Natural killer cell (primary cell): ENCODE results near the gene EPS15. TPM values are rescaled to one million over a fixed set of nuclear protein-coding genes. Genes with fewer than 3 reads are reported as not detected.

Experiments used
- ATAC-seq, 3 donors: fragments of 150-1000 bp in 2 of 3; fragments of 200-7000 bp in 1 of 3; cut with Tn5 transposase; 1 replicate in 1 of 3; 2 replicates in 2 of 3; pipeline ENCODE4 v1.10.0; 2021; ENCODE audit warnings: mild to moderate bottlenecking in 2 of 3, moderate library complexity in 2 of 3
- DNase-seq, 2 donors: peaks; one replicate each; pipeline versions ENCODE4 v3.0.0 to v3.0.0-alpha.2; 2013 to 2021; ENCODE audit warnings: mixed read lengths in 1 of 2
- H3K27ac ChIP-seq: one replicate; pipeline ENCODE4 v1.5.1; 2013; ENCODE audit warnings: mild to moderate bottlenecking, low read length
- H3K27me3 ChIP-seq: one replicate; pipeline ENCODE4 v1.6.1; 2013; ENCODE audit warnings: low read length; ENCODE audit not compliant: control insufficient read depth, insufficient read depth
- H3K36me3 ChIP-seq: one replicate; pipeline ENCODE4 v1.6.1; 2013; ENCODE audit warnings: low read length; ENCODE audit not compliant: control insufficient read depth, insufficient read depth
- H3K4me1 ChIP-seq: one replicate; pipeline ENCODE4 v1.6.1; 2013; ENCODE audit warnings: low read length; ENCODE audit not compliant: control insufficient read depth, insufficient read depth
- H3K4me3 ChIP-seq: one replicate; pipeline ENCODE4 v1.5.1; 2013; ENCODE audit warnings: low read length
- H3K9me3 ChIP-seq: one replicate; pipeline ENCODE4 v1.6.1; 2013; ENCODE audit warnings: low read length; ENCODE audit not compliant: control insufficient read depth, insufficient read depth
- H3K27ac Mint-ChIP-seq, 2 donors: one replicate each; pipeline ENCODE4 v1.8.0; 2022; ENCODE audit warnings: mild to moderate bottlenecking in 2 of 2, mixed read lengths in 2 of 2, moderate library complexity in 1 of 2
- H3K27me3 Mint-ChIP-seq, 2 donors: one replicate each; pipeline ENCODE4 v1.8.0; 2022; ENCODE audit warnings: low read depth in 2 of 2, mixed read lengths in 2 of 2
- H3K36me3 Mint-ChIP-seq: one replicate; pipeline ENCODE4 v1.8.0; 2022; ENCODE audit warnings: mixed read lengths
- H3K4me1 Mint-ChIP-seq, 2 donors: one replicate each; pipeline ENCODE4 v1.8.0; 2022; ENCODE audit warnings: mixed read lengths in 2 of 2
- H3K4me3 Mint-ChIP-seq: one replicate; pipeline ENCODE4 v1.8.0; 2022; ENCODE audit warnings: mild to moderate bottlenecking, moderate library complexity, mixed read lengths
- H3K9me3 Mint-ChIP-seq, 2 donors: one replicate each; pipeline ENCODE4 v1.8.0; 2022; ENCODE audit warnings: mixed read lengths in 2 of 2
- WGBS: methylation state at CpG from one replicate; pipeline ENCODE4 v1.1.7; 2013; ENCODE audit warnings: missing lambda C conversion rate; ENCODE audit not compliant: insufficient coverage; 5-methylcytosine and 5-hydroxymethylcytosine counted together
- intact Hi-C: fragments of 100-400 bp; cut with micrococcal nuclease; formaldehyde crosslinking; loops from one replicate; pipeline ENCODE4 v1.14.2; 2022
- total RNA-seq, 4 donors: library from RNA; stranded (reverse); fragments of 120-200 nt in 1 of 4; gene quantifications; one replicate each; pipeline versions ENCODE4 v1.2.3 to v1.2.4, GENCODE V29; 2013 to 2022
- TF ChIP-seq, protein P1 (sequence below): fragments of 200-600 bp; IDR thresholded peaks from one replicate; pipeline ENCODE4 v1.8.0; 2022; ENCODE audit warnings: antibody characterized with exemption

The EPS15 gene
- total RNA-seq, 3 donors from 2014 or later (not counting 1 experiment from before 2014, with no cell fraction given): 92.7 to 127 (median 93.5) TPM

DNA sequence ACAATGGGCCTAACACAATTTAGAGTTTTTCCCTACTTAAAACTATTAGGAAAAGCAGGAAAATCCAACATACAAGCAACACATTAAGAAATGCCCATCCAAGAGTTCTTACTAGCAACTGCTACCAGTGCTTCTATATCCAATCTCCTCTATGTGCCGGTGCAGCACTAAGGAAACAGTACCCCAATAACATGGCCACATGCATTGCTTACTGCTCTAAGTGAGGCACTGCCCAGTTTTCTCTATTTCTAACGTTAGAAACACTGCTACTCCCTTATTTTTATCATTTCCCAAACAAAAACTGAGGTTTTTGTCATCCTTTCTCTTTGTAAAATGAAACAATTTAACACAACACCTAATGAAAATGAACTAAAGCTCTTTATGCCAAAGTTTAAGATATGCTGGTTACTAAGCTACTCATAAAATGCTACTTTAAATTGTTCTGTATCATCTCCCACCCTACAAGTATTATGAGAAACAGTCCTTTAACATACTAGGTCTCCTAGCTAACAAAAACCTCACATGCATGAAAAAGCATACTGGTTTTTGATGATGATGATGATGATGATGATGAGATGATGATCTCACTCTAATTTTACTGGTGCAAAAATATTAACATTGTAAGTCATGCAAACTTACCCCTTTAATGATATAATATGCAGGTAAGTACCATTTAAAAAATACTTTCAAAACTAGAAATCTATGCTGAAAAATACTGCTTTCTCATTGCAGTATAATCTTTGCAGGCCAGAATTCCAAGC is 98.0 kb downstream of the EPS15 start:
- WGBS: 95% methylated on average over 2 of the region's 2 CpGs

DNA sequence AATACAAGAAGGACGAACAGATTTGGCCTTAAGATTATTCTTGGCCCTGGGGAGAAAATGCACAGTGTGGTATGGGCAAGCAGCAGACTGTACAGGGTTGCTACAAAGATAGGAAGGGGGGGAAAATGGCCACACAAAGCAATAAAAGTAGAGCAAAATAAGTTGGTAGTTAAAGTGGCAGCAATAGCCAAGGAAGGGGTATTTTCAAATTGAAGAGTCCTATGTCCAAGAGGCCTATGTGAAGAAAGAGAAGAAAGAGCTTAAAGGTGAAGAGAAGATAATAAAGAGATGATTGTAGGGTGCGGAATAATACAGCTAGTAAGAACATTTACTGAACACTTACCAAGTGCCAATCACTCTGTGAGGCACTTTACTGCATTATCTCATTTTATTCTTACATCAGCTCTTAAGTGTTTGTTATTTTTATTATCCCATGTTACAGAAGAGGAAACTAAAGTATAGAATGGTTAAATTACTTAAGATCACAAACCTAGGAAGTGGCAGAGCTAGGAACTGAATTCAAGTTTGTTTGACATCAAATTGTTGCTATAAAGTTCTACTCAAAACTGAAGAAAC is 100.6 kb downstream of the EPS15 start:
- intact Hi-C loops: no loop called here
- DNase-seq (no peak), ATAC-seq (no peak)
- 96% methylated on average over 1 of the region's 2 CpGs for WGBS
- H3K27ac Mint-ChIP-seq: no peak overlapping the region
- H3K4me1 Mint-ChIP-seq: peaks cover 17 to 32% of the 10 kb centered on the region in 2 donors
- Histone ChIP-seq H3K27me3 (no peaks in the 10 kb centered on the region), H3K4me1 (no peaks in the 10 kb centered on the region), H3K27ac (no peak overlapping the region), H3K9me3 (no peaks in the 10 kb centered on the region), H3K36me3 (peaks cover 32% of the 10 kb centered on the region), H3K4me3 (no peak overlapping the region)
- TF ChIP-seq, protein P1, sequence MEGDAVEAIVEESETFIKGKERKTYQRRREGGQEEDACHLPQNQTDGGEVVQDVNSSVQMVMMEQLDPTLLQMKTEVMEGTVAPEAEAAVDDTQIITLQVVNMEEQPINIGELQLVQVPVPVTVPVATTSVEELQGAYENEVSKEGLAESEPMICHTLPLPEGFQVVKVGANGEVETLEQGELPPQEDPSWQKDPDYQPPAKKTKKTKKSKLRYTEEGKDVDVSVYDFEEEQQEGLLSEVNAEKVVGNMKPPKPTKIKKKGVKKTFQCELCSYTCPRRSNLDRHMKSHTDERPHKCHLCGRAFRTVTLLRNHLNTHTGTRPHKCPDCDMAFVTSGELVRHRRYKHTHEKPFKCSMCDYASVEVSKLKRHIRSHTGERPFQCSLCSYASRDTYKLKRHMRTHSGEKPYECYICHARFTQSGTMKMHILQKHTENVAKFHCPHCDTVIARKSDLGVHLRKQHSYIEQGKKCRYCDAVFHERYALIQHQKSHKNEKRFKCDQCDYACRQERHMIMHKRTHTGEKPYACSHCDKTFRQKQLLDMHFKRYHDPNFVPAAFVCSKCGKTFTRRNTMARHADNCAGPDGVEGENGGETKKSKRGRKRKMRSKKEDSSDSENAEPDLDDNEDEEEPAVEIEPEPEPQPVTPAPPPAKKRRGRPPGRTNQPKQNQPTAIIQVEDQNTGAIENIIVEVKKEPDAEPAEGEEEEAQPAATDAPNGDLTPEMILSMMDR: no peak
- no peak overlapping the region for H3K4me3 Mint-ChIP-seq
- peaks cover 16% of the 10 kb centered on the region for H3K36me3 Mint-ChIP-seq
- no peaks in the 10 kb centered on the region for H3K9me3 Mint-ChIP-seq
- H3K27me3 Mint-ChIP-seq: no peaks in the 10 kb centered on the region

More for the DNA sequence above, 98.0 kb downstream of the EPS15 start:
- Mint-ChIP-seq H3K9me3 (no peaks in the 10 kb centered on the region), H3K4me1 (peaks cover 18 to 33% of the 10 kb centered on the region in 2 donors), H3K27me3 (no peaks in the 10 kb centered on the region), H3K36me3 (peaks cover 19% of the 10 kb centered on the region), H3K27ac (no peak overlapping the region), H3K4me3 (no peak overlapping the region)
- Histone ChIP-seq H3K27ac (no peak overlapping the region), H3K36me3 (peaks cover 36% of the 10 kb centered on the region), H3K4me1 (no peaks in the 10 kb centered on the region), H3K27me3 (no peaks in the 10 kb centered on the region), H3K9me3 (no peaks in the 10 kb centered on the region), H3K4me3 (no peak overlapping the region)
- DNase-seq (no peak), ATAC-seq (no peak)
- intact Hi-C loops: no loop called here
- TF ChIP-seq, protein P1: no peak

DNA sequence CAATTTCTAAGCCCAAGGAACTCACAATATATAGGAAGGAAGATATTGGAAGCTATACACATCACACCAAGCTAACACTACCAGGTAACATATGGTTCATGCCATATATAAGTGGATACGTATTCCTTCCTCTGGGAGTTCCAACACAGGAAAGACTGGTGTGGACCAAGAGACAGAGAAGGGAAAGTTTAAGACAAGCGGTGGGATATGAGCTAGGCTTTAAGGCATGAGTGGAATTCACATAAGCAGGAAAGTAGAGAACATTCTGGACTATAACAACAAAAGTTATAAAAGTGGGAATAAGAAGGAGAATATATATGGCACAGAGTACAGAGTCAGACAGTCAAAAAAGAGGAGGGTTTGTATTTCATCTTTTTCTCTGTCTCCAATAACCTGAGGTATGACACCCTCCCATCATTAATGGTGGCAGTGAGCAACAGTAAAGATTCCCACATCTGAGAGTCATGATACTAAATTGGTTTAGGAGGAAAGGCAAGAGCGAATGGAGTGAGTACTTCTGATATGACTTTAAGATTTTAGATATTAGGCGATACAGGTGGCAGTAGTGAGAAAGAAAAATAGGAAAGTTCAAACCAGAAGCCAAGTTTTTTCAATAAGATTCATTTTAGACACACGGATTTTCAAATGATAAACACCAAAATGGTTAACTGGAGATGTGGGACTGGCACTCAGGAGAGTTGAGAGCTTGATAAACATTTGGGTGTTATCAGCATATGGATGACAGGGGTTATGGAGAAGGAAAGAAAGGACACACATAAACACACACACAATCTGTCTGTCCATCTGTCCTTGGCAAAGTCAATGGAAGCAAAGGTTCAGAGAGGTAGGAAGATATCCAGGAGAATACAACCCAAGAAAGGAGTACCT is 101.3 kb downstream of the EPS15 start:
- H3K36me3 Mint-ChIP-seq: peaks cover 16% of the 10 kb centered on the region
- no peaks in the 10 kb centered on the region for H3K27me3 Mint-ChIP-seq
- H3K4me3 Mint-ChIP-seq: no peak overlapping the region
- DNase-seq: no peak
- 98% methylated on average over 5 of the region's 5 CpGs for WGBS
- ATAC-seq: no peak
- no peaks in the 10 kb centered on the region for H3K9me3 ChIP-seq
- no peaks in the 10 kb centered on the region for H3K4me1 ChIP-seq
- no peak overlapping the region for H3K4me3 ChIP-seq
- peaks cover 15 to 30% of the 10 kb centered on the region in 2 donors for H3K4me1 Mint-ChIP-seq
- peaks cover 28% of the 10 kb centered on the region for H3K36me3 ChIP-seq
- H3K27ac ChIP-seq: no peak overlapping the region
- no peaks in the 10 kb centered on the region for H3K9me3 Mint-ChIP-seq
- H3K27ac Mint-ChIP-seq: no peak overlapping the region
- intact Hi-C loops: no loop called here
- TF ChIP-seq, protein P1: no peak
- no peaks in the 10 kb centered on the region for H3K27me3 ChIP-seq
